HepG2 (cell line): ENCODE data around the gene LYPD4. TPM values are rescaled to one million over a fixed set of nuclear protein-coding genes. Genes with fewer than 3 reads are reported as not detected.

Experiments used
- KDM2A ChIP-seq: sonication (generic); formaldehyde crosslinking; IDR thresholded peaks from 2 replicates; pipeline ENCODE4 v1.4.0; 2020; ENCODE audit warnings: low read depth, missing genetic modification reagents, borderline replicate concordance
- NFE2L1 ChIP-seq: sonication (generic); formaldehyde crosslinking; IDR thresholded peaks from 2 replicates; pipeline ENCODE4 v1.4.0; 2020; ENCODE audit warnings: missing genetic modification reagents, mild to moderate bottlenecking, borderline replicate concordance
- NR2F6 ChIP-seq, 2 experiments: IDR thresholded peaks; 2 replicates each; pipeline ENCODE4 v1.6.1; 2016; ENCODE audit warnings: antibody characterized with exemption in 1 of 2, mild to moderate bottlenecking in 1 of 2
- RFX3 ChIP-seq: IDR thresholded peaks from 2 replicates; pipeline ENCODE4 v1.6.1; 2016; ENCODE audit warnings: missing biosample characterization, missing genetic modification reagents
- THAP9 ChIP-seq: sonication (generic); formaldehyde crosslinking; IDR thresholded peaks from 2 replicates; pipeline ENCODE4; 2020; ENCODE audit warnings: missing genetic modification reagents, mild to moderate bottlenecking, borderline replicate concordance
- ZNF503 ChIP-seq: sonication (generic); formaldehyde crosslinking; IDR thresholded peaks from 2 replicates; pipeline ENCODE4 v1.4.0; 2020; ENCODE audit warnings: missing genetic modification reagents
- ZNF557 ChIP-seq: sonication (generic); formaldehyde crosslinking; IDR thresholded peaks from 2 replicates; pipeline ENCODE4 v1.4.0; 2020; ENCODE audit warnings: missing genetic modification reagents
- ZNF747 ChIP-seq: sonication (generic); formaldehyde crosslinking; IDR thresholded peaks from 2 replicates; pipeline ENCODE4 v1.8.1; 2023; ENCODE audit warnings: missing genetic modification reagents, mild to moderate bottlenecking, borderline replicate concordance
- ZNF777 ChIP-seq: sonication (generic); formaldehyde crosslinking; IDR thresholded peaks from 2 replicates; pipeline ENCODE4 v1.4.0; 2020; ENCODE audit warnings: missing genetic modification reagents
- polyA plus RNA-seq, 8 experiments: library from polyadenylated mRNA; depleted of rRNA in 3 of 8; stranded (reverse) in 7 of 8; unstranded in 1 of 8; fragments of >200 nt; fragmentation: Illumina TruSeq in 4 of 8; extraction: Trizol in 4 of 8; gene quantifications; 2 replicates each; pipeline versions ENCODE4 v1.2.1 to v1.2.3, GENCODE V29; 2011 to 2016; ENCODE audit warnings: low read depth in 4 of 8, missing spikeins in 1 of 8, mixed read lengths in 1 of 8; ENCODE audit not compliant: insufficient read depth in 1 of 8
- total RNA-seq, 5 experiments: library from RNA; depleted of rRNA; stranded (reverse); fragments of >200 nt; fragmentation: Illumina TruSeq; extraction: Trizol; gene quantifications; 2 replicates each; pipeline ENCODE4 v1.2.3, GENCODE V29; 2016; ENCODE audit warnings: low read depth in 1 of 5
- TF ChIP-seq, protein P1 (sequence below): sonication (generic); formaldehyde crosslinking; IDR thresholded peaks from 2 replicates; pipeline ENCODE4 v1.5.0; 2020; ENCODE audit warnings: mild to moderate bottlenecking, low read depth, missing genetic modification reagents, borderline replicate concordance
- TF ChIP-seq, protein P2 (sequence below): IDR thresholded peaks from 2 replicates; pipeline ENCODE4 v1.6.1; 2012; ENCODE audit warnings: low read length, improper control_type of control experiment
- TF ChIP-seq, protein P3 (sequence below): sonication (generic); formaldehyde crosslinking; conservative IDR thresholded peaks from 2 replicates; pipeline ENCODE4 v1.8.1; 2023; ENCODE audit warnings: missing genetic modification reagents

The LYPD4 gene
- total and polyA plus RNA-seq, 2 of the 13 experiments (the other 11 are each of a cell fraction or from before 2014, with no cell fraction given) = not detected

DNA sequence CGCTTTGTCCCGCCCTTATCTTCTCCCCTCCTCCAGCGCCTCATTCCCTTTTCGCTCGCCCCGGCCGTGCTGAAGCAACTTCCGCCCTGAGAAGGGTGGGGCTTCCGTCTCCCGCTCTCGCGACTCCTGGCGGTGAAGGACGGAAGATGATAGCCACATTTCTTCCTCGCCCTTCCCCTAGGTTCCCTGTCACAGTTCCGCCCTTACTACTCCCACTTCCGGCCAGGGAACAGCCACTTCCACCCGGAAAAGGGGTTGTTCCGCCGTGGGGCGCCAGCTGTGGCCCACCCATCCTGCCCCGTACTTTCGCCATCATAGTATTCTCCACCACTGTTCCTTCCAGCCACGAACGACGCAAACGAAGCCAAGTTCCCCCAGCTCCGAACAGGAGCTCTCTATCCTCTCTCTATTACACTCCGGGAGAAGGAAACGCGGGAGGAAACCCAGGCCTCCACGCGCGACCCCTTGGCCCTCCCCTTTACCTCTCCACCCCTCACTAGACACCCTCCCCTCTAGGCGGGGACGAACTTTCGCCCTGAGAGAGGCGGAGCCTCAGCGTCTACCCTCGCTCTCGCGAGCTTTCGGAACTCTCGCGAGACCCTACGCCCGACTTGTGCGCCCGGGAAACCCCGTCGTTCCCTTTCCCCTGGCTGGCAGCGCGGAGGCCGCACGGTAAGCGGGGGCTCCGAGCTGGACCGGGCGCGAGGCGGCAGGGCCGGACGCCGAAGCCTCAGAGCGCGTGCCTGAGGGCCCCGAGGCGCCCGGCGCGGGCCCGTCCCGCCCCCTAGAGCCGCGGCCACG lies 15.3 kb upstream of the LYPD4 start, which contains the start of gene RPS19 (continued):
- TF ChIP-seq THAP9 (CRISPR knock-in tag) (peak; percentile 96), NFE2L1 (CRISPR knock-in tag) (no peak), ZNF777 (CRISPR knock-in tag) (no peak), ZNF747 (peak; percentile 86), ZNF503 (CRISPR knock-in tag) (no peak), NR2F6 (IDR thresholded peaks at IDR 0.05) (peak; percentile 18; the same call in 1 of the 2 replicates), NR2F6 (CRISPR knock-in tag; IDR thresholded peaks at IDR 0.05) (peak; percentile 37), RFX3 (CRISPR knock-in tag) (0 out of 2 replicates have a peak, but pooled peaks have one; percentile 6), ZNF557 (no peak), KDM2A (peak; percentile 84; the same call in 1 of the 2 replicates)
- TF ChIP-seq, protein P1, sequence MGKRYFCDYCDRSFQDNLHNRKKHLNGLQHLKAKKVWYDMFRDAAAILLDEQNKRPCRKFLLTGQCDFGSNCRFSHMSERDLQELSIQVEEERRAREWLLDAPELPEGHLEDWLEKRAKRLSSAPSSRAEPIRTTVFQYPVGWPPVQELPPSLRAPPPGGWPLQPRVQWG (CRISPR knock-in tag) = no peak
- TF ChIP-seq, protein P2, sequence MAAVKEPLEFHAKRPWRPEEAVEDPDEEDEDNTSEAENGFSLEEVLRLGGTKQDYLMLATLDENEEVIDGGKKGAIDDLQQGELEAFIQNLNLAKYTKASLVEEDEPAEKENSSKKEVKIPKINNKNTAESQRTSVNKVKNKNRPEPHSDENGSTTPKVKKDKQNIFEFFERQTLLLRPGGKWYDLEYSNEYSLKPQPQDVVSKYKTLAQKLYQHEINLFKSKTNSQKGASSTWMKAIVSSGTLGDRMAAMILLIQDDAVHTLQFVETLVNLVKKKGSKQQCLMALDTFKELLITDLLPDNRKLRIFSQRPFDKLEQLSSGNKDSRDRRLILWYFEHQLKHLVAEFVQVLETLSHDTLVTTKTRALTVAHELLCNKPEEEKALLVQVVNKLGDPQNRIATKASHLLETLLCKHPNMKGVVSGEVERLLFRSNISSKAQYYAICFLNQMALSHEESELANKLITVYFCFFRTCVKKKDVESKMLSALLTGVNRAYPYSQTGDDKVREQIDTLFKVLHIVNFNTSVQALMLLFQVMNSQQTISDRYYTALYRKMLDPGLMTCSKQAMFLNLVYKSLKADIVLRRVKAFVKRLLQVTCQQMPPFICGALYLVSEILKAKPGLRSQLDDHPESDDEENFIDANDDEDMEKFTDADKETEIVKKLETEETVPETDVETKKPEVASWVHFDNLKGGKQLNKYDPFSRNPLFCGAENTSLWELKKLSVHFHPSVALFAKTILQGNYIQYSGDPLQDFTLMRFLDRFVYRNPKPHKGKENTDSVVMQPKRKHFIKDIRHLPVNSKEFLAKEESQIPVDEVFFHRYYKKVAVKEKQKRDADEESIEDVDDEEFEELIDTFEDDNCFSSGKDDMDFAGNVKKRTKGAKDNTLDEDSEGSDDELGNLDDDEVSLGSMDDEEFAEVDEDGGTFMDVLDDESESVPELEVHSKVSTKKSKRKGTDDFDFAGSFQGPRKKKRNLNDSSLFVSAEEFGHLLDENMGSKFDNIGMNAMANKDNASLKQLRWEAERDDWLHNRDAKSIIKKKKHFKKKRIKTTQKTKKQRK = no peak
- TF ChIP-seq, protein P3, sequence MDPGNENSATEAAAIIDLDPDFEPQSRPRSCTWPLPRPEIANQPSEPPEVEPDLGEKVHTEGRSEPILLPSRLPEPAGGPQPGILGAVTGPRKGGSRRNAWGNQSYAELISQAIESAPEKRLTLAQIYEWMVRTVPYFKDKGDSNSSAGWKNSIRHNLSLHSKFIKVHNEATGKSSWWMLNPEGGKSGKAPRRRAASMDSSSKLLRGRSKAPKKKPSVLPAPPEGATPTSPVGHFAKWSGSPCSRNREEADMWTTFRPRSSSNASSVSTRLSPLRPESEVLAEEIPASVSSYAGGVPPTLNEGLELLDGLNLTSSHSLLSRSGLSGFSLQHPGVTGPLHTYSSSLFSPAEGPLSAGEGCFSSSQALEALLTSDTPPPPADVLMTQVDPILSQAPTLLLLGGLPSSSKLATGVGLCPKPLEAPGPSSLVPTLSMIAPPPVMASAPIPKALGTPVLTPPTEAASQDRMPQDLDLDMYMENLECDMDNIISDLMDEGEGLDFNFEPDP = no peak
